ENCODE data around the gene KHDRBS1.

GRCh38 chr1:32060914-32061313, 47.2 kb downstream of the KHDRBS1 start:
- TF ChIP-seq, protein P1, sequence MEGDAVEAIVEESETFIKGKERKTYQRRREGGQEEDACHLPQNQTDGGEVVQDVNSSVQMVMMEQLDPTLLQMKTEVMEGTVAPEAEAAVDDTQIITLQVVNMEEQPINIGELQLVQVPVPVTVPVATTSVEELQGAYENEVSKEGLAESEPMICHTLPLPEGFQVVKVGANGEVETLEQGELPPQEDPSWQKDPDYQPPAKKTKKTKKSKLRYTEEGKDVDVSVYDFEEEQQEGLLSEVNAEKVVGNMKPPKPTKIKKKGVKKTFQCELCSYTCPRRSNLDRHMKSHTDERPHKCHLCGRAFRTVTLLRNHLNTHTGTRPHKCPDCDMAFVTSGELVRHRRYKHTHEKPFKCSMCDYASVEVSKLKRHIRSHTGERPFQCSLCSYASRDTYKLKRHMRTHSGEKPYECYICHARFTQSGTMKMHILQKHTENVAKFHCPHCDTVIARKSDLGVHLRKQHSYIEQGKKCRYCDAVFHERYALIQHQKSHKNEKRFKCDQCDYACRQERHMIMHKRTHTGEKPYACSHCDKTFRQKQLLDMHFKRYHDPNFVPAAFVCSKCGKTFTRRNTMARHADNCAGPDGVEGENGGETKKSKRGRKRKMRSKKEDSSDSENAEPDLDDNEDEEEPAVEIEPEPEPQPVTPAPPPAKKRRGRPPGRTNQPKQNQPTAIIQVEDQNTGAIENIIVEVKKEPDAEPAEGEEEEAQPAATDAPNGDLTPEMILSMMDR (conservative IDR thresholded peaks at IDR 0.05; ENCODE audit: low read length), result no peak
- TF ChIP-seq EZH2phosphoT487 (IDR thresholded peaks at IDR 0.05; ENCODE audit: borderline replicate concordance), result no peak

Data from Loucy (cell line).